ENCODE data around the gene SOX5.
"Not testable (repeated sequence)": the region's sequence is repeated elsewhere in the genome, so short reads cannot be mapped to it uniquely, and the experiment has no call there.

The SOX5 gene

DNA sequence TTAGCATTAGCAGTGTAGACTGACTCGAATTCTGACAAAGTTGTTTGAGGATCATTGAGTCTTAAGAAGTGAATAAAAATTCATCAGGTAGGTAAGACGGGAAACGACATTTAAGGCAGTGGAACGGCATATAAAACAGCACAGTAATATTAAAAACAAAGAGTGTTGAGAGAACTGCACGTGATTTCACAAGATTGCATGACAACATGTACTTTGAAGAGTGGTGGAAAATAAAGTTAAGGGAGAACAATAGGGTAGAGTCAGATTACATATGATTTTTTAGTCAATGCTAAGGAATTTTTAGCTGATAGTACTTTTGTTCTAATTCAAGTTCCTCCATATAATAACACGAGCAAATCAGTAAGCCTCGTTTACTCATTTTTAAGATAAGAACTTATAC, 115.4 kb downstream of the SOX5 start:
- DNase-seq (ENCODE audit: low spot score): no peak

DNA sequence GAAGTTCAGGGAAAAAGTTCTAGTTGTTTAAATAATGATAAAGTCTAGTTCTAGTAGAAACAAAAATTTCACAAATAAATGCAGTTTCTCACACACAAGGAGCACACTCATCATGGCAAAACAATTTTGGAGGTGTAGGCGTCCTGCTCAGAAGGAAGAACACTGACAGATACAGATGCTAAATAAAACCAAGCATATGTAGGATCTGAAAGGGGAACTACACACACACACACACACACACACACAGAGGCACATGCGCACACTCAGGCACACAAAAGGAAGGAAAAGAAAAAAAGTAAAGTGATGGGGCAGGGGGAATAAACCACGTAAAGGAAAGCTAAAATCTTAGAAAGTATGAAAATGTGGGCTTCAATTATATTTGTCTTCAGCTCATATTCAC, 117.7 kb downstream of the SOX5 start:
- DNase-seq (ENCODE audit: low spot score): no peak

DNA sequence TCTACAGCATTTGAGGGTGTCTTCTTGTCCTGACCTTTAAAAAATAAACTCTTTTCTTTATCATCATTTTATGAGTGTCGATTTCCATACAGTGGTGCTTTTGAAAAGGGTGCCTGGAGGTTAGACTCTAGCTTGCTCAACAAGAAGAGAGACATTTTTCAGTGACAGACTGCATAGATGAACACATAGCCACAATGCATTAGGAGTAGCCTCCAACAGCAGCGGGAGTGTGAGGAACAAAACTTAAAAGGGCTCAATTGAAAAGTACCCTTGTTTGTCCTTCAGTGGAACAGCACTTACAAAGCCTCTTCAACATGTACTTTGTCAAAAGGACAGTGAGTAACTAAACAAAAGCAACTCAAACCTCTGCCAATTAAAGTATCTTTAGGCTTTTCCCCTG, 119.3 kb downstream of the SOX5 start:
- DNase-seq (ENCODE audit: low spot score): no peak

DNA sequence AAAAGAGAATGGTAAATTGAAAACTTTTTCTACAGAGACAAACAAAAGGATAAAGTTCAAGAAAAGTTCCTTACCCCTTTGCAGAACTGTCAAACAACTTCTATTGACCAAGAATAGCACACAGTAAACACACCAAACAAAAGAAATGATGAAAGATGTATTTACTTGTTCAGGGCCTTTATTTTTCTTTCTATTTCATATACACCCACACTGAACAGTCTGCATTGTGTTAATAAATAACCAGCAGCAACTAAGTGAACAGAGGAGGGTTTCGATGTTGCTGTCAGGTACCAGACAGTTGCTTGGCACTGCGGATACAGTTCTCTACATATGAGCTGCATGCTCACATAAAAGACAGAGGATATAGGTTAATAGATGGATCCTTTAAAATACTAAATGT, 122.1 kb downstream of the SOX5 start:
- no peak for DNase-seq (ENCODE audit: low spot score)

DNA sequence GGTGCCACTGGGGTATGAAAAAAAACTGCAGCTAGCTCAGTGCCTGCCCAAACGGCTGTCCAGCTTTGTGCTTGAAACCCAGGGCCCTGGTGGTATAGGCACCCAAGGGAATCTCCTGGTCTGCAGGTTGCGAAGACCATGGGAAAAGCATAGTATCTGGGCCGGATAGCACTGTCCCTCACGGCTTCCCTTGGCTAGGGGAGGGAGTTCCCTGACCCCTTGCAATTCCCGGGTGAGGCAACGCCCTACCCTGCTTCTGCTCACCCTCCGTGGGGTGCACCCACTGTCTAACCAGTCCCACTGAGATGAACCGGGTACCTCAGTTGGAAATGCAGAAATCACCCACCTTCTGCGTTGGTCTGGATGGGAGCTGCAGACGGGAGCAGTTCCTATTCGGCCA, 124.3 kb downstream of the SOX5 start:
- not testable (repeated sequence) for DNase-seq (ENCODE audit: low spot score)

DNA sequence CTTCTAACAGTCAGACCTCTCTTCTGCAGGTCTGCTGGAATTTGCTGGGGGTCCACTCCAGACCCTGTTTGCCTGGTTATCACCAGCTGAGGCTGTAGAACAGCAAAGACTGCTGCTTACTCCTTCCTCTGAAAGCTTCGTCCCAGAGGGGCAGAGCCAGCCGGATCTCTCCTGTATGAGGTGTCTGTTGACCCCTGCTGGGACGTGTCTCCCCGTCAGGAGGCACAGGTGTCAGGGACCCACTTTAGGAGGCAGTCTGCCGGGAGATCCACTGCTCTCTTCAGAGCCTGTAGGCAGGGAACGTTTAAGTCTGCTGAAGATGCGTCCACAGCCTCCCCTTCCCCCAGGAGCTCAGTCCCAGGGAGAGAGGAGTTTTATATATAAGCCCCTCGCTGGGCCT, 125.1 kb downstream of the SOX5 start:
- DNase-seq (ENCODE audit: low spot score): no peak

DNA sequence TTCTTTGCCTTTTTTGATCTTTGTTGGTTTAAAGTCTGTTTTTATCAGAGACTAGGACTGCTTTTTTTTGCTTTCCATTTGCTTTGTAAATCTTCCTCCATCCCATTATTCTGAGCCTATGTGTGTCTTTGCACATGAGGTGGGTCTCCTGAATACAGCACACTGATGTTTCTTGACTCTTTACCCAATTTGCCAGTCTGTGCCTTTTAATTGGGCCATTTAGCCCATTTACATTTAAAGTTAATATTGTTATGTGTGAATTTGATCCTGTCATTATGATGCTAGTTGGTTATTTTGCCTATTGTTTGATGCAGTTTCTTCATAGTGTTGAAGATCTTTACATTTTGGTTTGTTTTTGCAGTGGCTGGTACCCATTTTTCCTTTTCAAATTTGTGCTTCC, 126.6 kb downstream of the SOX5 start:
- DNase-seq (ENCODE audit: low spot score): not testable (repeated sequence)

DNA sequence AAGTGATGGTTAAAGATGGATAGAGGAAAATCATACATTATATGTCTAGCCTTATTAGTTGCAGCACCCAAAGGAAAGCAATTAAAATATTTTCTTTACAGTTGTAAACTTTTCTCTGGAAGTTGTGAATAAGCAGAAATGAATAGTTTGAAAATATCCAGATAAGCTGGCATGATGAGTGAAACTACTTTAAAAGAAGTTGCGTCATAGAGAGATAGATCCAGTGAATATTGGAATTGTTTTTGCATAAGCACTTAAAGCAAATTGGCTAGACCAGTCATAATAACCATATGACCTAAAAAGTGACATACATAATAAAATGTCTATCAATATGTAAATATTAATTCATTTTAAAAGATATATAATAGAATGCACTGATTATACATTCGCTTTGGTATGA, 132.1 kb downstream of the SOX5 start:
- no peak for DNase-seq (ENCODE audit: low spot score)

DNA sequence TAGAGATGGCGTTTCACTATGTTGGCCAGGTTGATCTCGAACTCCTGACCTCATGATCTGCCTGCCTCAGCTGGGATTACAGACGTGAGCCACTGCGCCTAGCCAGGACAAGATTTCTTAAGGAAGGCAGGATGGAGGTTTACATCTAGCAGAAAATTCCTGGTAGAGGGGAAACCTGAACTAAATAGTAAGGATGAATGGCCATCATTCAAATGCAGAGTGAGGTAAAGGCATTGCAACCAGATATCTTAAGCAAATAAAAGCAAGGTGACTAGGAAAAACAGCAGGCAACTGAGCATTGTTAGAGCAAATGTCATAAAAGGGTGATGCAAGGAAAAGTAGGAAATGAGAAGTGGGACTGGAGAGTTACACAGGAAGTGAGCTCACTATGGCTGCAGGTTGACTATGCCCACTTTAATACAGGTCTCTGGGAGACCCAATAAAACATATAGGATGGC, 133.0 kb downstream of the SOX5 start:
- DNase-seq (ENCODE audit: low spot score): no peak

DNA sequence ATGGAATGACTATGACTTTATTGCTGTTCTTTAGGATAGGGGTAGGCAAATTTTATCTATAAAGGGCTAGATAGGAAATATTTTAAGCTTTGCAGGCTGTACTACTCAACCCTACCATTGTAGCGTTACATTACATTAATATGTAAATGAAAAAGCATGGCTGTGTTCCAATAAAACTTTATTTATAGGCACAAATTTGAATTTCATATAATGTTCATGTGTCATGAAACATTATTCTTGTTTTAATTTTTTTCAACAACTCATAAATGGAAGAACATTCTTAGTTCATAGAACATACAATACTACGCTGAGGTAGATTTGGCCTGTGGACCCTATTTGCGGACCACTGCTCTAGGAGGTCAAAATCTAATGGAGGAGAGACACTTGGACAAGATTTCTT, 133.7 kb downstream of the SOX5 start:
- DNase-seq (ENCODE audit: low spot score): no peak

DNA sequence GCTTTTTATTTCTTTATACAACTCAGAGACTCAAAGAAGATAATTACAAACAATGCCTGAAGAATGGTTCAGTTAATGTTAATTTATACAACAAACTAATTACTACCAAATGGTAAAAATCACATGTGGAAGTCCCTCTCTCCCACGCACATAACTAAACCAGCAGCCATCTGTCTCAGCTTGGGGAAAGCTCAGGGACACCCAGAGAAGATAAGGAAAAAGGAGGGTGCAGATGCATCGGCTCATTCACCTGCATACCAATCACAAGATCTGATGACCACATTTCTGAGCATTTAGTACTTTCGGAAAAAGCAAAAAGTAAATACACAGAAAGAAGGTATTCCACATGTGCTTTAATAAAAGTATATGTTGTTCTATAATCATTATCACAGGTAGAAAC, 136.3 kb downstream of the SOX5 start:
- DNase-seq (ENCODE audit: low spot score): no peak

DNA sequence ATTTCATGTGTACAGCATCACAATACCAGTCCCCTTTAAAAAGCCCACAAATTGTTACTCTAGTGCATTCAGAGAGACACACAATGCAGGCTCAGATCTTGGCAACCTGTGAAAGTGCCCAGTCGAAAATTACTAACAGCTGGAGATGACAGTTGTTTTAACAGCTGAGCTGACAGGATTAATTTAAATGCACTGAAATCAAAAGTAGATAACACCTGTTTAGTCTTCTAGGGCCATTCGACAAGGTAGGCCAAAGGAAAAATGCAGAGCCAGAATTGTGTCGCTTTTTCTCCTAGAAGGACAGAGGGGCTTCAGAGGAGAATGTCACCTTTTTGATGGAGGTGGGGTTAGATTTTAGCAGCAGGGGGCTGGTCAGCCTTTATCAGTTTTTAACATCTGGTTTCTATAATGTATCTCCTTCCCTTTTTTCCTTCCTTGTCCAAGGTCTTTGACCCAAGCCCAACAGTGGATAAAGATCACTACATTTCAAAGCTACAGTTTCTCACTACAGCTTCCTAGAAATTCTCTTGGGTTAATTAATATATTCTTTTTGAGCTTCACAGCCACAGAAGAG, 139.1 kb downstream of the SOX5 start:
- no peak for DNase-seq (ENCODE audit: low spot score)

DNA sequence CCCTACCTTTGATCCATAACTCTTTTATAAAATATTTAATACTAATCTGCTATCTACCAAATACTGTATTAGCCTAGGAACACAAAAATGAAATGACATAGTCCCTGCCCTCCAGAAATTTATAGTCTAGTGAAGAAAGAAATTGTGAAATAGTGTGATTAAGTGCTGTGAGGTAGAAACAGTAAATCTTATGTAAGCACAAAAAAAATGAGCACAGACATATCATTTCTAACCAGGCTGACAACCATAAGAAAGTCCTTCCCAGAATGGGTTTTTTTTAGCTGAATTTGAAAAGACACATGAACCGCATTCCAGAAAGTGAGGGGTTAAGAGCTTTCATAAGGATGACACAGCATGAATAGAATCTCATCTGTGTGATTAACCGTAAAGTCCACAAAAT, 145.9 kb downstream of the SOX5 start:
- DNase-seq (ENCODE audit: low spot score): no peak

DNA sequence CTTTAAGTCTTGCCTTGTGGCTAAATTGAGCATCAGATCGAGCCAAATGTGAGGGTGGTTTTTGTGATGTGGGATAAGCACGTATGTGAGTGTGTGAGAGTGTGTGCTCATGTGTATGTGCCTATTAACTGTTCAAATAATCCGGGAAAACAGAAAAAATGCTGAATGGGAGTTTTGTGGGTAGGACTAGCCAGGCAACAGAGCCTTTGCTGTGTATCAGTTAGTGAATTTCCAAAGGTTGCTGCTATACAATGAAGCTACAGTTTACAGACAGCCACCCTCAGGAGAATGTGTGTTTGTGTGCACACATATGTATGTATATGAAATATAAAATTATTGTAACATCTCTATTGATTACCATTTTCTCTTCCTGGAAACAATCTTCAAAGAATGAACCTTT, 154.0 kb downstream of the SOX5 start:
- DNase-seq (ENCODE audit: low spot score): no peak

DNA sequence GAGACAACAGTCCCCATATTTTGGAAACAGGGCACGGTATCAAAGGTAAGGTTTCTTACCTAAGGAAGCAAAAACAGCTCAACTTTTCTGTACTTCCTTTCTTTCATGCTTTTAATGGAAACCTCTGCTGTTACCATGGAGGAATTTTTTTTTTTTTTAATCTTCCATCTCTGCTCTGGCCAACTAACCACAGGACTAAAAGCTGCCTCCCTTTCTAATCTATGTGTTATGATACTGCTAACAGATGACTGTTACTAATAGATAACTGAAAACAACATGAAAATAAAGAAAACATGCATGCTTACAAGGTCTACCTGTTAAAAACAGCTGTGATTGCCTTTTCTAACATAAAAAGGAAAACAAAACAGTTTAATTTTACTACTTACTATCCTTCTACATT, 168.4 kb downstream of the SOX5 start:
- no peak for DNase-seq (ENCODE audit: low spot score)

DNA sequence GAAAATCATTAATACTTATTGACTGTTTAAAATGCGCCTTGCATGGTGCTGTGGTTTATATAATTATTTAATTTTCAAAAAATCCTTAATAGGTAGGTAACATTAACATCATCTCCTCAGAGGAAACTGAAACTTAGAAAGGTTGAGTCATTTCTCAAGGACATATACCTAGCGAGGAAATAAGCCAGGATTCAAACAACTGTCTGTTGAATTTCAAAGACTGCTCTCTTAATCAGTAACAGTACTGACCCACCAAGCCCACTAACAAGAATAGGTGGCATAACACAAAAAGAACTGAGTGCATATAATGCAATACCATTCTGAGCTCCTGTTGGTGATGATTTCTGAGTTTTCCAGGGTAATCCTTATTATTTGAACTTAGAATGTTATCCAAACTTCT, 174.3 kb downstream of the SOX5 start:
- DNase-seq (ENCODE audit: low spot score): no peak

DNA sequence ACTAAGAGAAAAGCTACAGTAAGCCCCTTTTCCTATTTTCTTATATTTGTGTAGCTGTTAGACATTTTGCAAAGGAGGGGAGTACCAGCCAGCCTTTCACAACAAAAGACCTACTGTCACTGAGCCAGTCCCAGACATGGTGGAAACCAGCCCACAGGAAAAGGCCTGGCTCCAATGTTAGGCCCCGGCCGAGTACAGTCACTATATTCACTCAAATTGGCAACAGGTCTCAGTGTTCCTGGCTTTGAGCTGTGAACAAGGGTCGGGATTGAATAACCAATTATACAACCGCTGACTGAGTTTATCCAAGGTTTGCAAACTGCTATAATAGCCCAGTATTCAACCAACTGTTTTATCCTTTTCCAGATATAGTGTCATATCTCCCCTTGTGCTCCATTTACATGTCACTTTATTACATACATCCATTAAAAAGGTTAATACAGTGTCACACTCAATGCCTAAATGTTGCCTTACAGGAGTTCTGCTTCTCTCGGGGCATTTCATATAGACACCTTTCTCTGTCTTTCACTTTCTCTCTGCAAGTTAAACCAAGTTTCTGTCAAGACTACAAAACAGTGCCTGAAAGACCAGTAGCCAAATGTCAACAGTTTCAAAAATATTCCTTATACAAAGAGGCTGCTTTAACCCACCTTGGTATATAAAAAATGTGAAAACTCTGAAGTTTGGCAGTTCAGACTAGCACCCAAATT, 178.1 kb downstream of the SOX5 start:
- no peak for DNase-seq (ENCODE audit: low spot score)

DNA sequence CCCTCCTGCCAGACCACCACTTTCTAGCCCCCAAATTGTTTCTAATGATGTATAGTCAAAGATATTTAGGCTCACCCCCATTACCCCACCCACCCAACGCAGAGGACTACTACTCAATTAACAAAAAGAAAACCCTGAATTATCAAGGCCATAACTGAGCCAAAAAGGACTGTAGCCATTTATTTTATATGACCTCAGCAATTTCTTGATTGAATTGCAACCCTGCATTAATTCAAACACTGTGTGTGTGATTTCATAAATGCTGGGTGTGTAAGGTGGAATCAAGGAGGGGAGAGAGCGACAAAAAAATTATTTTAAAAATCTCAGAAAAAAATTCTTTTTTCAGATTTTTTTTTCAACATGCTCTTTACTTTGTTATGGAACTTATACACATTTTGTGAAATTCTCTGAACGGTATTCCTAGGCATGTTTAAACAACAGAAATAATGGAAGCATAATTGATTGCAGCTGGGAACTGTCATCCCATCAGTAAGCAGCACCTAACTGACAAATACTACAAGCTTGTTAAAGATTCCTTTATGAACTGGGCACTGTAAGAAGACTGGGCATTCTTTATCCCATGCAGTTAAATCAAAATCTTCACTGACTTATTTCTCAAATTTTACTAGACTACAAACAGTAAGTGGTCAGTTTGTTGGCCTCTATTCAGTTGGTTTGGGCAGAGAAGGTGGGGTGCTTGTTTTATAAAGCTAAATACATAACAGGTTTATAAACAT, 179.1 kb downstream of the SOX5 start:
- no peak for DNase-seq (ENCODE audit: low spot score)

DNA sequence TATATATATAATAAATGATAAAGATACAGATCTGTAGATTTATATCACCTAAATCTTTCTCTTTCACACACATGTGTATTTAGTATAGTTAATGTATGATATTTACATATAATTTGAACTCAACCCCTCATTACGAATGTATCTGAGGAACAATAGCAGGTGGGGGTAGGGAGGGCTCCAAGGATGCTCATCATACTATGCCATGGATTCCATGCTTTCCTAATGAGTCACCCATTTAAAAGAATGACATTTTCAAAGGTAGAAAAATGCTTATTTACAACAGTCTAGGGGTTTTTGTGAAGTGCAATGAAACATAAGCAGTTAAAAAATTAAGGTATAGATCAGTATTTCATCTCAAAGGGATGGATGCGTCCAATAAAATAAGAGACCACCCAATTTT, 181.6 kb downstream of the SOX5 start:
- no peak for DNase-seq (ENCODE audit: low spot score)

DNA sequence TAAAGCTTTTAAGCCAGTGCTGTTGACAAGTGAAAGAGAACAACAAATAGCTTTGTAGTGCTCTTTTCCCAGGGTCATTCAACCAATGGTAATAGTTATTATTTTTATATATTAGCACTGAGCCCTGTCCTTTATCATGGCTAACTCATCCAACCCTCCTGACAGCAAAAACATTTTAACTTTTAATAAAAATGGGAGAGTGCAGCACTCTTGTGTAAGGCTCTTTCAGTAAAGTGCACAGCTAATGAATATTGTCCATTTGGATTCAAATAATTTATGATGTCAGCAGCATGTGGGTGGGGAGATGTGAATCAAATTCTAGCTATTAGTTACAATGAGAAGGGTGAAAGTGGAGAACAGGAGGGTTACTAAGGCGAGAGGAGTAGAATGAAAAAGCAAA, 185.7 kb downstream of the SOX5 start:
- no peak for DNase-seq (ENCODE audit: low spot score)

DNA sequence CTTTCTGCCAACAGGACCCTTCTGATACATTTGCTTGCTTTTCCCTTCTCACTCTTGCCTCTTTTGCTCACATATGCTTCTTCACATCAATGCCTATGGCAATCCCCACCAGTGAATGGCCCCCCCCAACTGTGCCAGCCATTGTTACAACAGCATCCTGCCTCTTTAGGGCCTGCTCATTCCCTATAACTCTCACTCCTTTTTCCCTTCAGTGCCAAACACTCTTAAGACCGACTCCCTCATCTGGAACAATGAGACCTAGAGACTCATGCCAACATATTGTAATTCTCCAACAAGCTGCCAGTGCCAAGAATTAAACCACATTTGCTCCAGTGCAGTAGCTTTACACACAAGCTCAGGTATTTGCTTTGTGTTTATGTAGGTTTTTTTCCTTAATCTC, 189.0 kb downstream of the SOX5 start:
- DNase-seq (ENCODE audit: low spot score): no peak

DNA sequence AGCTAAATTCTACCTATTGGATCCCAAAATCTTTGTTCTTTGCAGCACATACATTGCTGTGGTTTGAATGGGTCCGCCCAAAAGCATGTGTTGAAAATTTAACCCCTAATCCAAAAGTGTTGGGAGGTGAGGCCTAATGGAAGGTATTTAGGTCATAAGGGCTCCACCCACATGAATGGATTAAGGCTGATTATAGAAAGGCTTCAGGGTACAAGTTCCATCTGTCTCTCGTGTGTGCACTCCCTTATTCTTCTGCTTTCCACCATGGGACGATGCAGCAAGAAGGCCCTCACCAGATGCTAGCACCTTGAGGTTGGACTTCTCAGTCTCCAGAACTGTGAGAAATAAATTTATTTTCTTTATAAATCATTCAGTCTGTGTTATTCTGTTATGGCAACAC, 190.9 kb downstream of the SOX5 start:
- DNase-seq (ENCODE audit: low spot score): no peak

DNA sequence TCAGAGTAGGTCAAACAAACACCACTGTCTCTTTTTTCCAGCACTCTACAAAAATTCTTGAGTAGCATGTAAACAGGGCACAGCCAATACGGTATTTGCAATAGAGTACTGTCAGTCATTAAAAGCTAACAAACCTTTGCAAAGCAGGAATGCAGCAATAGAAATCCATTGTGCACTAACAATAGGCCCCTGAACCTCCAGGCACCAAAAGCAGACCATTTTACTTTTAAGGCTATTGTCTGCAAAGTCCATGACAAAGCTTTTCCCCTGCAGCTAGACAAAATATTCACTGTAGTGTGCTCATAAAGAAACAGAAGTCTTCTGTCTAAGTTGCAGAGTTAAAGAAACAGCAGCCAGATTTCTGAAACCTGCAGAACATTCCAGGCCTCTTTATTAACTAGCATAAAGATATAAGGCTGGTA, 191.9 kb downstream of the SOX5 start:
- DNase-seq (ENCODE audit: low spot score): no peak

DNA sequence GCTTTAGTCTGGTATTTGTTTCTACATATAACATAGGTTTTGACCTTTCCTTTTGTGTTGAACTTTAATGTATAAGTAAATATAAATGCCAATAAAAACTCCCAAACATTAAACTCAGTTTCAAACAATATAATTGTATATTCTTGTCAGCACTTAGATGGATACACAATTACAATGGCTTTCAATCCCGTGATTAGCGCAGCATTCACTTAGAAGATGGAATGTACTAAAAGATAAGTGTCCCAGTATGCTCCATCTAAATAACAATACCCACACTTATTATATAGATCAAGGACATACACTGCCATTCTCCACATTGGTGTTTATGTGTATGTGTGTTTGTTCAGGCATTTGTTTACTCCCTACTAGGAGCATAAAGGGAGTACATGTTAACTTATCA, 193.1 kb downstream of the SOX5 start:
- DNase-seq (ENCODE audit: low spot score): no peak
